ENCODE results near the gene REEP1. TPM values are rescaled to one million over a fixed set of nuclear protein-coding genes. Genes with fewer than 3 reads are reported as not detected.

Gene REEP1
- total and polyA plus RNA-seq, 2 of the 4 experiments (the other 2 are of a cell fraction), result under 0.01 to 0.03 TPM

DNA sequence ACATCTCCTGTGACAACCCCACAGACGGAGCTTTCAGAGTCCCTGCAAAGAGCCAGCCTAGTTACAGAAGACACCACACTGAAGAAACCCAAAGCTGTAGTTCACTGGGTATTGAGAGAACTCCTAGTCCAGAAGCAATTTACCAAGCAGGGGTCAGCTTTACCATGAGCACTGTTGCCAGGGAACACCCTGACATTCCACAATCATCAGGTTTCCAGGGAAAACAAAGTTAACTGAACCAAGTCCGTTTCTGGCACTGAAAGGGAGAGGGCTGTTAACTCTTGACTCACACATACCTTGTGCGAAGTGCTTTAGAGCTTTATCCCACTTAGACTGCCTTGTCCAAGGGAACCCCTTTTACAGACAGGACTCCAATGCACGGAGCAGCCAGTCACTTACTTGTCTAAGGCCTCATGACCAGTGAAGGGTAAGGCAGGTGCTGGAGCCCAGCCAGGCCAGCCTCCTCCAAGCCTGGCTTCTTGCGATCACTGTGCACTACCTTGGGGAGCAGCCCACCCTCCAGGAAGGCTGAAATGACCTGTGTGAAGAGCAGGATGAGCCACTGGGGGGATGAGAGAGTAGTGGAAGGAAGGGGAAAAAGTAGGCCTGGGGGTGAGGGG lies 53.9 kb downstream of the REEP1 start:
- H3K9me1 ChIP-seq (ENCODE audit: insufficient read depth, low read length), result peaks cover 3% of the 10 kb centered on the region; the same call in 1 of the 2 replicates
- no peak overlapping the region for H2AK5ac ChIP-seq (ENCODE audit: low read depth, low read length)
- H3K14ac ChIP-seq (replicated peaks; ENCODE audit: low read depth, low read length), result no peak overlapping the region
- H3K4me2 ChIP-seq (ENCODE audit: low read depth, low read length), result no peak overlapping the region
- H3K56ac ChIP-seq (ENCODE audit: extremely low read depth, insufficient read depth, low read length), result no peak overlapping the region
- no peak overlapping the region for H3K23ac ChIP-seq (ENCODE audit: low read depth, low read length)
- no peak overlapping the region for H2BK120ac ChIP-seq (ENCODE audit: low read depth, low read length)
- CTCF ChIA-PET, result no interaction called here
- BruUV-seq (replicated peaks), result no TSS peak
- H4K91ac ChIP-seq (ENCODE audit: insufficient read depth, low read depth, low read length), result no peak overlapping the region
- DNase-seq (no peak), ATAC-seq (ENCODE audit: low read depth) (no peak)
- no peak overlapping the region for H3K9ac ChIP-seq (ENCODE audit: low read depth, low read length)
- TF ChIP-seq, protein P1, sequence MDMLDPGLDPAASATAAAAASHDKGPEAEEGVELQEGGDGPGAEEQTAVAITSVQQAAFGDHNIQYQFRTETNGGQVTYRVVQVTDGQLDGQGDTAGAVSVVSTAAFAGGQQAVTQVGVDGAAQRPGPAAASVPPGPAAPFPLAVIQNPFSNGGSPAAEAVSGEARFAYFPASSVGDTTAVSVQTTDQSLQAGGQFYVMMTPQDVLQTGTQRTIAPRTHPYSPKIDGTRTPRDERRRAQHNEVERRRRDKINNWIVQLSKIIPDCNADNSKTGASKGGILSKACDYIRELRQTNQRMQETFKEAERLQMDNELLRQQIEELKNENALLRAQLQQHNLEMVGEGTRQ (IDR thresholded peaks at IDR 0.05; ENCODE audit: low read depth, low read length), result no peak
- TF ChIP-seq RCOR1 (IDR thresholded peaks at IDR 0.05; ENCODE audit: insufficient replicate concordance, low read length) (no peak), MAZ (IDR thresholded peaks at IDR 0.05; ENCODE audit: borderline replicate concordance, low read depth, low read length) (no peak), SMC3 (IDR thresholded peaks at IDR 0.05; ENCODE audit: low read depth, low read length) (no peak), NFE2L2 (IDR thresholded peaks at IDR 0.05; ENCODE audit: low read depth, low read length) (no peak), BHLHE40 (IDR thresholded peaks at IDR 0.05; ENCODE audit: low read depth, low read length) (no peak), MAFK (IDR thresholded peaks at IDR 0.05; ENCODE audit: low read depth, low read length) (no peak), CHD1 (IDR thresholded peaks at IDR 0.05; ENCODE audit: low read depth, low read length) (no peak), CEBPB (IDR thresholded peaks at IDR 0.05; ENCODE audit: low read depth, low read length) (no peak), FOS (IDR thresholded peaks at IDR 0.05; ENCODE audit: low read depth, low read length) (no peak)
- TF ChIP-seq, protein P2, sequence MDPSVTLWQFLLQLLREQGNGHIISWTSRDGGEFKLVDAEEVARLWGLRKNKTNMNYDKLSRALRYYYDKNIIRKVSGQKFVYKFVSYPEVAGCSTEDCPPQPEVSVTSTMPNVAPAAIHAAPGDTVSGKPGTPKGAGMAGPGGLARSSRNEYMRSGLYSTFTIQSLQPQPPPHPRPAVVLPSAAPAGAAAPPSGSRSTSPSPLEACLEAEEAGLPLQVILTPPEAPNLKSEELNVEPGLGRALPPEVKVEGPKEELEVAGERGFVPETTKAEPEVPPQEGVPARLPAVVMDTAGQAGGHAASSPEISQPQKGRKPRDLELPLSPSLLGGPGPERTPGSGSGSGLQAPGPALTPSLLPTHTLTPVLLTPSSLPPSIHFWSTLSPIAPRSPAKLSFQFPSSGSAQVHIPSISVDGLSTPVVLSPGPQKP (IDR thresholded peaks at IDR 0.05; ENCODE audit: borderline replicate concordance, low read depth, low read length), result no peak
- TF ChIP-seq, protein P3, sequence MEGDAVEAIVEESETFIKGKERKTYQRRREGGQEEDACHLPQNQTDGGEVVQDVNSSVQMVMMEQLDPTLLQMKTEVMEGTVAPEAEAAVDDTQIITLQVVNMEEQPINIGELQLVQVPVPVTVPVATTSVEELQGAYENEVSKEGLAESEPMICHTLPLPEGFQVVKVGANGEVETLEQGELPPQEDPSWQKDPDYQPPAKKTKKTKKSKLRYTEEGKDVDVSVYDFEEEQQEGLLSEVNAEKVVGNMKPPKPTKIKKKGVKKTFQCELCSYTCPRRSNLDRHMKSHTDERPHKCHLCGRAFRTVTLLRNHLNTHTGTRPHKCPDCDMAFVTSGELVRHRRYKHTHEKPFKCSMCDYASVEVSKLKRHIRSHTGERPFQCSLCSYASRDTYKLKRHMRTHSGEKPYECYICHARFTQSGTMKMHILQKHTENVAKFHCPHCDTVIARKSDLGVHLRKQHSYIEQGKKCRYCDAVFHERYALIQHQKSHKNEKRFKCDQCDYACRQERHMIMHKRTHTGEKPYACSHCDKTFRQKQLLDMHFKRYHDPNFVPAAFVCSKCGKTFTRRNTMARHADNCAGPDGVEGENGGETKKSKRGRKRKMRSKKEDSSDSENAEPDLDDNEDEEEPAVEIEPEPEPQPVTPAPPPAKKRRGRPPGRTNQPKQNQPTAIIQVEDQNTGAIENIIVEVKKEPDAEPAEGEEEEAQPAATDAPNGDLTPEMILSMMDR (conservative IDR thresholded peaks at IDR 0.05; ENCODE audit: low read depth, low read length), result no peak
- 73% methylated on average over 3 of the region's 5 CpGs; no CpG with 5 or more reads in 1 of the 2 experiments for WGBS, 2 experiments (ENCODE audit: extremely low coverage in 2 of 2, insufficient read length in 1 of 2)
- peaks cover 43% of the 10 kb centered on the region for H3K27me3 ChIP-seq (ENCODE audit: control insufficient read depth, insufficient read depth, low read length)
- H3K4me3 ChIP-seq (ENCODE audit: insufficient read depth, low read depth, low read length), result no peak overlapping the region
- no peak overlapping the region for H3K4ac ChIP-seq (ENCODE audit: low read depth, low read length)
- POLR2A ChIA-PET (ENCODE audit: unreplicated experiment), result no interaction called here
- no peaks in the 10 kb centered on the region for H3K9me3 ChIP-seq (ENCODE audit: control insufficient read depth, insufficient read depth, low read length)
- dilution Hi-C loops (cut with HindIII; ENCODE audit: low sequenced_read_pairs, unreplicated experiment), result no loop called here
- no peak overlapping the region for H3K18ac ChIP-seq (ENCODE audit: low read depth, low read length)
- peak overlapping the region; percentile 10 for H2AK9ac ChIP-seq (replicated peaks; ENCODE audit: low read depth, low read length, poor library complexity)
- H3K27ac ChIP-seq (ENCODE audit: insufficient read depth, low read length), result no peak overlapping the region
- H2AFZ ChIP-seq (replicated peaks; ENCODE audit: low read length, poor library complexity), result no peak overlapping the region
- H4K5ac ChIP-seq (ENCODE audit: low read depth, low read length), result no peak overlapping the region
- no peak overlapping the region for H2BK15ac ChIP-seq (ENCODE audit: low read depth, low read length)
- H3K79me1 ChIP-seq (ENCODE audit: low read depth in 1 of 2, low read length in 2 of 2), result no peaks in the 10 kb centered on the region
- H2BK20ac ChIP-seq (ENCODE audit: low read depth, low read length), result no peak overlapping the region
- H4K8ac ChIP-seq (ENCODE audit: low read depth in 2 of 2, low read length in 2 of 2), result no peak overlapping the region
- no peak overlapping the region for H2BK5ac ChIP-seq (ENCODE audit: low read depth, low read length, poor library complexity, severe bottlenecking)
- H3K36me3 ChIP-seq (ENCODE audit: control insufficient read depth, insufficient read depth, low read length), result no peaks in the 10 kb centered on the region
- H3K4me1 ChIP-seq (ENCODE audit: control insufficient read depth, insufficient read depth, low read length), result no peaks in the 10 kb centered on the region; the same call in 1 of the 2 replicates
- no peaks in the 10 kb centered on the region for H4K20me1 ChIP-seq (ENCODE audit: insufficient read depth, low read length)
- intact Hi-C loops (cut with micrococcal nuclease), result no loop called here
- in situ Hi-C loops (cut with MboI; ENCODE audit: low sequenced_read_pairs), result no loop called here

All from IMR-90 (cell line).